ENCODE results near the gene FABP6. TPM values are rescaled to one million over a fixed set of nuclear protein-coding genes. Genes with fewer than 3 reads are reported as not detected.

The FABP6 gene
- polyA plus RNA-seq, 4 donors, result not detected

DNA sequence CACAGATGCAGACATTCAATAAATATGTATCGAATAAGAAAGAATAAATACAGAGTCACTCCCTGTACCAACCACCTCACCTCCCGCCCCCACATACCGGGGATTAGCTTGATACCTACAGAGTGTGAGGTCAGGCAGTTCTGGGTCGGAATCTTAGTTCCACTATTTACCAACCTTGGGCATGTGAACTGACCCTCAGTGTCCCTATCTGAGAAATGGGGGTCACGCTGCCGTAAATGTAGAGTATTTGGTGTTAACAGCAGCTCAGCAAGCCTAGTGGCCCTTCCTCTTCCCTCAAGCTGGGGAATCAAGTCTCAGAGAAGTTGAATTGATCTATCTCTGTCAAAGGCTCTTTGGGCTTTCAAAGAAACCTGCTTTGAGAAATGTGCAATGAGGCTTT, 57.6 kb downstream of the FABP6 start:
- no peak for DNase-seq (ENCODE audit: low read depth in 4 of 4, low spot score in 3 of 4)

DNA sequence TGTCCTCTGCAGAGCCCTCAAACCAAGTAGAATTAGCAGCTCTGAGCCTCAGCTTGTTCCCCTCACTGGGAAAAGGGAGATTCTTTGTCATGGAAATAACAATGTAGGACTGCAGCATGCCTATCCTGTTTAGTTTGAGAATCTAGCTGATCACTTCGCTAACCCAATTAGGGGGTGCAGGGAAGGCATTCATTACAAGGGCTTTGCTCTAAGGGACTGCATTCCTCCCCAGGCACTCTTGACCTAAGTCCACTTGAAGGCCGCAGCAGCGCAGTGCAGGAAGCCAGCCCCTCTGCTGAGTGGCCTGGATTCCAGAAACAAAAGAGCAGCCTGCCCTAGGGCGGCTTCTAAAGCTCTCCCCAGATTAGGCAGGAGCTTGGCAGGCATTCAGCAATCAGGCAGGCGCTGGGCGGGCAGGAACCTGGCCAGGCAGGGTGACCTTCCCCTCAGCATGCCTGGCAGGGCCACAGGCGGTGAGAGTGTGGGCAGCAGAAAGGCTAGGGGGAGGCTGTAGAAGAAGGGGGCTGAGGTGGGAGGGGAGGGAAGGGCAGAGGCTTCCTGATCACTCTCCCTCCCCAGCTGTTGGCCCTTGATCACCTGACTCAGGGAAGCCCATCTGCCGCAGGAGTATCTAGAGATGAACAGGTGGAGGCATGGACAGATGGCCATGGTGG, 58.2 kb downstream of the FABP6 start:
- no peak for DNase-seq (ENCODE audit: low read depth in 4 of 4, low spot score in 3 of 4)

Other genes with a start within 250 kb of the FABP6 start
- gene TTC1, start 220.4 kb upstream of the FABP6 start, polyA plus RNA-seq (ENCODE audit: insufficient read length in 4 of 4), result 10 to 100 TPM; 59.9 to 70.6 (median 69.3) TPM
- 10 to 100 TPM; 28.8 to 34.3 (median 31.0) TPM for gene PWWP2A, start 110.1 kb upstream of the FABP6 start, polyA plus RNA-seq (ENCODE audit: insufficient read length in 4 of 4)
- gene CCNJL, start 83.1 kb downstream of the FABP6 start, polyA plus RNA-seq (ENCODE audit: insufficient read length in 4 of 4), result 10 to 100 TPM in 1 of 4 donors, 1 to 10 TPM in 3; 7.9 to 10.1 (median 8.3) TPM
- gene C1QTNF2, start 141.1 kb downstream of the FABP6 start, polyA plus RNA-seq (ENCODE audit: insufficient read length in 4 of 4), result 1 to 10 TPM; 1.7 to 3.3 (median 1.8) TPM
- gene FAM200C, start 170.5 kb downstream of the FABP6 start, polyA plus RNA-seq (ENCODE audit: insufficient read length in 4 of 4), result 10 to 100 TPM; 13.1 to 15.5 (median 13.7) TPM
- 10 to 100 TPM; 56.2 to 72.2 (median 62.0) TPM for gene SLU7, start 189.6 kb downstream of the FABP6 start, polyA plus RNA-seq (ENCODE audit: insufficient read length in 4 of 4)
- 10 to 100 TPM; 66.9 to 75.0 (median 71.7) TPM for gene PTTG1, start 192.3 kb downstream of the FABP6 start, polyA plus RNA-seq (ENCODE audit: insufficient read length in 4 of 4)

Data from right renal pelvis (tissue), 4 donors.